ENCODE results near the gene NAA30.
"Not testable (repeated sequence)": the region's sequence is repeated elsewhere in the genome, so short reads cannot be mapped to it uniquely, and the experiment has no call there.

DNA sequence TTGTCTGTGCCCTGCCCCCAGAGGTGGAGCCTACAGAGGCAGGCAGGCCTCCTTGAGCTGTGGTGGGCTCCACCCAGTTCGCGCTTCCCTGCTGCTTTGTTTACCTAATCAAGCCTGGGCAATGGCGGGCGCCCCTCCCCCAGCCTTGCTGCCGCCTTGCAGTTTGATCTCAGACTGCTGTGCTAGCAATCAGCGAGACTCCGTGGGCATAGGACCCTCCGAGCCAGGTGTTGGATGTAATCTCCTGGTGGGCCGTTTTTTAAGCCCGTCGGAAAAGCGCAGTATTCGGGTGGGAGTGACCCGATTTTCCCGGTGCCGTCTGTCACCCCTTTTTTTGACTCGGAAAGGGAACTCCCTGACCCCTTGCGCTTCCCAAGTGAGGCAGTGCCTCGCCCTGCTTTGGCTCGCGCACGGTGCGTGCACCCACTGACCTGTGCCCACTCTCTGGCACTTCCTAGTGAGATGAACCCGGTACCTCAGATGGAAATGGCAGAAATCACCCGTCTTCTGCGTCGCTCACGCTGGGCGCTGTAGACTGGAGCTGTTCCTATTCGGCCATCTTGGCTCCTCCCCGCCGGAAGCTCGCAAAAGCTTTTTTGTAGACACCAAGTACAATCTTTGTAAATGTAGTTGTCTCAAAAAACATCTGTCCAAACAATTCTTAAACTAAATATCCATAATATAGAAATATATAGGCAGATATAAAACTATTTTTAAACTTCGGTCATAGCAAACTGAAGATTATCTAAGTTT lies 46.7 kb upstream of the NAA30 start:
- TF ChIP-seq EZH2 (IDR thresholded peaks at IDR 0.05); POLR2AphosphoS5 (IDR thresholded peaks at IDR 0.05; ENCODE audit: borderline replicate concordance, low read depth, low read length); FOXP2 (optimal IDR thresholded peaks at IDR 0.05; ENCODE audit: control extremely low read depth, extremely low read length, insufficient read depth): not testable (repeated sequence)

Data from SK-N-MC (cell line).